IMR-90 (cell line): Measurements from ENCODE around the gene LAMC3. TPM values are rescaled to one million over a fixed set of nuclear protein-coding genes. Genes with fewer than 3 reads are reported as not detected.

ENCODE experiments used
- ATAC-seq: fragments of 200-7000 bp; cut with Tn5 transposase; 2 replicates; pipeline ENCODE4 v1.9.1; 2020; ENCODE audit warnings: low read depth, mild to moderate bottlenecking, moderate library complexity
- BruUV-seq: library from RNA; stranded (reverse); fragments of 400-500 nt; replicated peaks from 2 replicates; lab custom pipeline; 2021; lab: Mats Ljungman, UMichigan
- CTCF ChIA-PET: fragments of 300-600 bp; formaldehyde crosslinking; extraction: SDS; loops from one replicate; lab custom pipeline; 2021; ENCODE audit warnings: antibody characterized with exemption; lab: Yijun Ruan, JAX
- POLR2A ChIA-PET: fragments of 300-600 bp; sonication (Branson Sonifier 250); formaldehyde crosslinking; loops from one replicate; lab custom pipeline; 2022; ENCODE audit warnings: antibody characterized with exemption; ENCODE audit not compliant: unreplicated experiment; lab: Charles Lee
- DNase-seq: peaks from one replicate; pipeline ENCODE4 v3.0.0; 2013
- H2AFZ ChIP-seq: replicated peaks from 2 replicates; pipeline ENCODE3; 2013; ENCODE audit warnings: low read length, mild to moderate bottlenecking; ENCODE audit not compliant: poor library complexity
- H2AK5ac ChIP-seq: 2 replicates; pipeline ENCODE4 v1.6.1; 2013; ENCODE audit warnings: low read depth, low read length, inconsistent platforms
- H2AK9ac ChIP-seq: replicated peaks from 2 replicates; pipeline ENCODE3; 2013; ENCODE audit warnings: mild to moderate bottlenecking, low read depth, low read length, moderate library complexity; ENCODE audit not compliant: poor library complexity
- H2BK120ac ChIP-seq: 2 replicates; pipeline ENCODE4 v1.6.1; 2013; ENCODE audit warnings: low read depth, low read length, inconsistent platforms
- H2BK15ac ChIP-seq: 3 replicates; pipeline ENCODE4 v1.6.1; 2013; ENCODE audit warnings: low read depth, low read length, inconsistent platforms
- H2BK20ac ChIP-seq: 2 replicates; pipeline ENCODE4 v1.6.1; 2013; ENCODE audit warnings: low read depth, mild to moderate bottlenecking, inconsistent platforms, low read length, moderate library complexity
- H2BK5ac ChIP-seq: 2 replicates; pipeline ENCODE4 v1.6.1; 2013; ENCODE audit warnings: mild to moderate bottlenecking, low read depth, low read length, inconsistent platforms; ENCODE audit not compliant: poor library complexity, severe bottlenecking
- H3K14ac ChIP-seq: replicated peaks from 2 replicates; pipeline ENCODE4 v1.6.1; 2013; ENCODE audit warnings: low read depth, low read length, inconsistent platforms
- H3K18ac ChIP-seq: 2 replicates; pipeline ENCODE4 v1.6.1; 2013; ENCODE audit warnings: low read depth, low read length, control low read depth
- H3K23ac ChIP-seq: 2 replicates; pipeline ENCODE4 v1.6.1; 2013; ENCODE audit warnings: low read depth, low read length, inconsistent platforms
- H3K27ac ChIP-seq: 2 replicates; pipeline ENCODE4 v1.5.1; 2013; ENCODE audit warnings: mild to moderate bottlenecking, control low read depth, low read length; ENCODE audit not compliant: insufficient read depth
- H3K27me3 ChIP-seq: 2 replicates; pipeline ENCODE4 v1.6.1; 2013; ENCODE audit warnings: low read length; ENCODE audit not compliant: control insufficient read depth, insufficient read depth
- H3K36me3 ChIP-seq: 2 replicates; pipeline ENCODE4 v1.6.1; 2013; ENCODE audit warnings: low read length, mixed read lengths; ENCODE audit not compliant: control insufficient read depth, insufficient read depth
- H3K4ac ChIP-seq: 2 replicates; pipeline ENCODE4 v1.6.1; 2013; ENCODE audit warnings: low read depth, low read length, inconsistent platforms
- H3K4me1 ChIP-seq: 2 replicates; pipeline ENCODE4 v1.6.1; 2013; ENCODE audit warnings: low read length, mixed read lengths; ENCODE audit not compliant: control insufficient read depth, insufficient read depth
- H3K4me2 ChIP-seq: 2 replicates; pipeline ENCODE4 v1.6.1; 2013; ENCODE audit warnings: low read depth, mild to moderate bottlenecking, control low read depth, low read length, moderate library complexity
- H3K4me3 ChIP-seq: 2 replicates; pipeline ENCODE4 v1.5.1; 2013; ENCODE audit warnings: low read depth, mild to moderate bottlenecking, control low read depth, low read length, moderate library complexity; ENCODE audit not compliant: insufficient read depth
- H3K56ac ChIP-seq: 2 replicates; pipeline ENCODE4 v1.6.1; 2013; ENCODE audit warnings: low read length, inconsistent platforms; ENCODE audit not compliant: insufficient read depth; ENCODE audit errors: extremely low read depth
- H3K79me1 ChIP-seq, 2 experiments: 2 replicates each; pipeline ENCODE4 v1.6.1; 2013; ENCODE audit warnings: low read length in 2 of 2, inconsistent platforms in 1 of 2, low read depth in 1 of 2
- H3K9ac ChIP-seq: 2 replicates; pipeline ENCODE4 v1.6.1; 2013; ENCODE audit warnings: low read depth, low read length, control low read depth
- H3K9me1 ChIP-seq: 2 replicates; pipeline ENCODE4 v1.6.1; 2013; ENCODE audit warnings: low read length, inconsistent platforms; ENCODE audit not compliant: insufficient read depth
- H3K9me3 ChIP-seq: 2 replicates; pipeline ENCODE4 v1.6.1; 2013; ENCODE audit warnings: low read length; ENCODE audit not compliant: control insufficient read depth, insufficient read depth
- H4K20me1 ChIP-seq: 2 replicates; pipeline ENCODE4 v1.6.1; 2013; ENCODE audit warnings: low read length, inconsistent platforms; ENCODE audit not compliant: insufficient read depth
- H4K5ac ChIP-seq: 2 replicates; pipeline ENCODE4 v1.6.1; 2013; ENCODE audit warnings: mild to moderate bottlenecking, low read depth, low read length, control low read depth
- H4K8ac ChIP-seq, 2 experiments: 2 replicates each; pipeline ENCODE4 v1.6.1; 2013; ENCODE audit warnings: low read depth in 2 of 2, low read length in 2 of 2, control low read depth in 1 of 2, inconsistent platforms in 1 of 2
- H4K91ac ChIP-seq: 2 replicates; pipeline ENCODE4 v1.6.1; 2013; ENCODE audit warnings: low read depth, low read length, inconsistent platforms; ENCODE audit not compliant: insufficient read depth
- BHLHE40 ChIP-seq: fragments of 150-350 bp; IDR thresholded peaks from 2 replicates; pipeline ENCODE4 v1.6.1; 2016; ENCODE audit warnings: mild to moderate bottlenecking, low read depth, low read length
- CEBPB ChIP-seq: IDR thresholded peaks from 2 replicates; pipeline ENCODE4 v1.6.1; 2012; ENCODE audit warnings: low read depth, low read length, improper control_type of control experiment
- CHD1 ChIP-seq: IDR thresholded peaks from 2 replicates; pipeline ENCODE4 v1.6.1; 2012; ENCODE audit warnings: low read depth, low read length, improper control_type of control experiment
- FOS ChIP-seq: fragments of 150-350 bp; IDR thresholded peaks from 2 replicates; pipeline ENCODE4 v1.6.1; 2016; ENCODE audit warnings: low read depth, low read length
- MAFK ChIP-seq: IDR thresholded peaks from 2 replicates; pipeline ENCODE4 v1.6.1; 2012; ENCODE audit warnings: low read depth, low read length, improper control_type of control experiment
- MAZ ChIP-seq: IDR thresholded peaks from 2 replicates; pipeline ENCODE4 v1.6.1; 2012; ENCODE audit warnings: low read depth, mild to moderate bottlenecking, low read length, improper control_type of control experiment, moderate library complexity, borderline replicate concordance
- MXI1 ChIP-seq: IDR thresholded peaks from 2 replicates; pipeline ENCODE4 v1.6.1; 2012; ENCODE audit warnings: low read depth, mild to moderate bottlenecking, low read length, moderate library complexity, borderline replicate concordance
- NFE2L2 ChIP-seq: fragments of 150-350 bp; IDR thresholded peaks from 2 replicates; pipeline ENCODE4 v1.6.1; 2016; ENCODE audit warnings: low read depth, mild to moderate bottlenecking, low read length
- RFX5 ChIP-seq: IDR thresholded peaks from 2 replicates; pipeline ENCODE4 v1.8.0; 2012; ENCODE audit warnings: low read depth, mild to moderate bottlenecking, low read length, moderate library complexity
- SMC3 ChIP-seq: fragments of 150-350 bp; IDR thresholded peaks from 2 replicates; pipeline ENCODE4 v1.6.1; 2016; ENCODE audit warnings: low read depth, mild to moderate bottlenecking, antibody characterized with exemption, low read length, moderate library complexity
- WGBS, 2 experiments: methylation state at CpG; one replicate each; pipeline versions ENCODE4 v1.1.5 to v1.1.7; 2013; ENCODE audit warnings: missing lambda C conversion rate in 2 of 2; ENCODE audit not compliant: insufficient read length in 1 of 2; ENCODE audit errors: extremely low coverage in 2 of 2; 5-methylcytosine and 5-hydroxymethylcytosine counted together
- dilution Hi-C: fragments of 300-500 bp; cut with HindIII; formaldehyde crosslinking; loops from one replicate; pipeline ENCODE4 v1.14.3; 2018; ENCODE audit warnings: low sequenced_read_pairs; ENCODE audit not compliant: unreplicated experiment
- in situ Hi-C: fragments of 300-500 bp; cut with MboI; formaldehyde crosslinking; loops from 3 replicates; pipeline ENCODE4 v1.14.3; 2019; ENCODE audit warnings: low sequenced_read_pairs, inconsistent platforms, mixed read lengths
- intact Hi-C: fragments of 100-400 bp; cut with micrococcal nuclease; formaldehyde crosslinking; loops from 2 replicates; pipeline ENCODE4 v1.10.0; 2022
- polyA plus RNA-seq, 3 experiments: library from polyadenylated mRNA; depleted of rRNA; stranded (reverse); fragments of >200 nt; gene quantifications; 2 replicates each; pipeline ENCODE4 v1.2.3, GENCODE V29; 2012; ENCODE audit warnings: low replicate concordance in 1 of 3
- total RNA-seq: library from RNA; depleted of rRNA; stranded (reverse); fragments of >200 nt; gene quantifications from 2 replicates; pipeline ENCODE4 v1.2.3, GENCODE V29; 2012
- TF ChIP-seq, protein P1 (sequence below): fragments of 150-350 bp; IDR thresholded peaks from 2 replicates; pipeline ENCODE4 v1.6.1; 2017; ENCODE audit warnings: mild to moderate bottlenecking, antibody characterized with exemption, low read length, low read depth
- TF ChIP-seq, protein P2 (sequence below): conservative IDR thresholded peaks from 2 replicates; pipeline ENCODE4 v1.5.1; 2012; ENCODE audit warnings: mild to moderate bottlenecking, low read depth, low read length, improper control_type of control experiment
- TF ChIP-seq, protein P3 (sequence below): fragments of 150-350 bp; IDR thresholded peaks from 2 replicates; pipeline ENCODE4 v1.6.1; 2016; ENCODE audit warnings: low read depth, mild to moderate bottlenecking, low read length, moderate library complexity, borderline replicate concordance

The LAMC3 gene
- total and polyA plus RNA-seq, 2 of the 4 experiments (the other 2 are of a cell fraction): not detected

DNA sequence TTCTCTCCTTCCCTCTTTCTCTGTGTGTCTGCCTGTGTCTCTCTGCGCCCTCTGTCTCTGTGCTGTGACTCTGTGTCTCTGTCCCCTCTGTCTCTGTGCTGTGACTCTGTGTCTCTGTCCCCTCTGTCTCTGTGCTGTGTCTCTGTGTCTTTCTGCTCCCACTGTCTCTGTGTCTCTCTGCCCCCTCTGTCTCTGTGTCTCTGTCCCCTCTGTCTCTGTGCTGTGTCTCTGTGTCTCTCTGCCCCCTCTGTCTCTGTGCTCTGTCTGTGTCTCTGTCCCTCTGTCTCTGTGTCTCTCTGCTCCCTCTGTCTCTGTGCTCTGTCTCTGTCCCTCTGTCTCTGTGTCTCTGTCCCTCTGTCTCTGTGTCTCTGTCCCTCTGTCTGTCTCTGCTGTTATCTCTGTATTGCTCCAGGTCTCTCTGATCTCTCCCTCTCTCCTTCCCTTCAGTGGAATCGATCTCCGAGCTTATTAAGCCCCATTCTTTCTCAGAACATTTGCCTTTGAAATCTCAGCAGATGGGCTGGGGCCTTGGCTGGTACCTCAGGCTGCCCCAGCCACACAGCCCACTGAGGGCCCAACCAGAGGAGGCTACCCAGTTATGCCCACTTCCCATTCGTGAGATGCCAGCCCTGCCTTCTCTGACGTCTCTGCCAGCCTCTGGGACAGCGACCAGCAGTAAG is 36.6 kb upstream of the LAMC3 start:
- CTCF ChIA-PET: no interaction called here
- dilution Hi-C loops: no loop called here
- H2AK9ac ChIP-seq: no peak overlapping the region
- no peaks in the 10 kb centered on the region for H3K9me1 ChIP-seq
- H3K4me3 ChIP-seq: no peak overlapping the region
- no TSS peak for BruUV-seq
- no peaks in the 10 kb centered on the region for H3K4me1 ChIP-seq
- H3K23ac ChIP-seq: no peak overlapping the region
- H2AFZ ChIP-seq: no peak overlapping the region
- H2BK5ac ChIP-seq: no peak overlapping the region
- no peak overlapping the region for H4K91ac ChIP-seq
- DNase-seq: no peak
- in situ Hi-C loops: no loop called here
- no peaks in the 10 kb centered on the region for H3K36me3 ChIP-seq
- WGBS, 2 experiments: 69% methylated on average over 2 of the region's 6 CpGs; no CpG with 5 or more reads in 1 of the 2 experiments
- H2AK5ac ChIP-seq: 0 out of 2 replicates have a peak overlapping the region, but pooled peaks have one; percentile 14
- TF ChIP-seq, protein P1, sequence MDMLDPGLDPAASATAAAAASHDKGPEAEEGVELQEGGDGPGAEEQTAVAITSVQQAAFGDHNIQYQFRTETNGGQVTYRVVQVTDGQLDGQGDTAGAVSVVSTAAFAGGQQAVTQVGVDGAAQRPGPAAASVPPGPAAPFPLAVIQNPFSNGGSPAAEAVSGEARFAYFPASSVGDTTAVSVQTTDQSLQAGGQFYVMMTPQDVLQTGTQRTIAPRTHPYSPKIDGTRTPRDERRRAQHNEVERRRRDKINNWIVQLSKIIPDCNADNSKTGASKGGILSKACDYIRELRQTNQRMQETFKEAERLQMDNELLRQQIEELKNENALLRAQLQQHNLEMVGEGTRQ: no peak
- TF ChIP-seq, protein P2, sequence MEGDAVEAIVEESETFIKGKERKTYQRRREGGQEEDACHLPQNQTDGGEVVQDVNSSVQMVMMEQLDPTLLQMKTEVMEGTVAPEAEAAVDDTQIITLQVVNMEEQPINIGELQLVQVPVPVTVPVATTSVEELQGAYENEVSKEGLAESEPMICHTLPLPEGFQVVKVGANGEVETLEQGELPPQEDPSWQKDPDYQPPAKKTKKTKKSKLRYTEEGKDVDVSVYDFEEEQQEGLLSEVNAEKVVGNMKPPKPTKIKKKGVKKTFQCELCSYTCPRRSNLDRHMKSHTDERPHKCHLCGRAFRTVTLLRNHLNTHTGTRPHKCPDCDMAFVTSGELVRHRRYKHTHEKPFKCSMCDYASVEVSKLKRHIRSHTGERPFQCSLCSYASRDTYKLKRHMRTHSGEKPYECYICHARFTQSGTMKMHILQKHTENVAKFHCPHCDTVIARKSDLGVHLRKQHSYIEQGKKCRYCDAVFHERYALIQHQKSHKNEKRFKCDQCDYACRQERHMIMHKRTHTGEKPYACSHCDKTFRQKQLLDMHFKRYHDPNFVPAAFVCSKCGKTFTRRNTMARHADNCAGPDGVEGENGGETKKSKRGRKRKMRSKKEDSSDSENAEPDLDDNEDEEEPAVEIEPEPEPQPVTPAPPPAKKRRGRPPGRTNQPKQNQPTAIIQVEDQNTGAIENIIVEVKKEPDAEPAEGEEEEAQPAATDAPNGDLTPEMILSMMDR: no peak
- TF ChIP-seq SMC3: no peak
- no peak for TF ChIP-seq MAZ
- no peak for TF ChIP-seq CHD1
- TF ChIP-seq NFE2L2: no peak
- TF ChIP-seq MAFK: no peak
- TF ChIP-seq, protein P3, sequence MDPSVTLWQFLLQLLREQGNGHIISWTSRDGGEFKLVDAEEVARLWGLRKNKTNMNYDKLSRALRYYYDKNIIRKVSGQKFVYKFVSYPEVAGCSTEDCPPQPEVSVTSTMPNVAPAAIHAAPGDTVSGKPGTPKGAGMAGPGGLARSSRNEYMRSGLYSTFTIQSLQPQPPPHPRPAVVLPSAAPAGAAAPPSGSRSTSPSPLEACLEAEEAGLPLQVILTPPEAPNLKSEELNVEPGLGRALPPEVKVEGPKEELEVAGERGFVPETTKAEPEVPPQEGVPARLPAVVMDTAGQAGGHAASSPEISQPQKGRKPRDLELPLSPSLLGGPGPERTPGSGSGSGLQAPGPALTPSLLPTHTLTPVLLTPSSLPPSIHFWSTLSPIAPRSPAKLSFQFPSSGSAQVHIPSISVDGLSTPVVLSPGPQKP: no peak
- no peak for TF ChIP-seq MXI1
- TF ChIP-seq FOS: no peak
- TF ChIP-seq RFX5: no peak
- no peak for TF ChIP-seq BHLHE40
- no peak for TF ChIP-seq CEBPB
- H3K9me3 ChIP-seq: no peaks in the 10 kb centered on the region
- H2BK15ac ChIP-seq: no peak overlapping the region
- no peak overlapping the region for H3K9ac ChIP-seq
- no peak overlapping the region for H3K27ac ChIP-seq
- no peak for ATAC-seq
- peaks cover 42% of the 10 kb centered on the region for H3K27me3 ChIP-seq
- POLR2A ChIA-PET: no interaction called here
- no peak overlapping the region for H3K18ac ChIP-seq
- no peak overlapping the region for H2BK120ac ChIP-seq
- no peak overlapping the region for H4K8ac ChIP-seq
- no peak overlapping the region for H3K56ac ChIP-seq
- no peaks in the 10 kb centered on the region for H3K79me1 ChIP-seq
- H4K20me1 ChIP-seq: no peaks in the 10 kb centered on the region
- no peak overlapping the region for H3K4me2 ChIP-seq
- H3K14ac ChIP-seq: no peak overlapping the region
- intact Hi-C loops: no loop called here
- H4K5ac ChIP-seq: no peak overlapping the region
- H3K4ac ChIP-seq: no peak overlapping the region
- no peak overlapping the region for H2BK20ac ChIP-seq
